Right atrium auricular region (tissue), 2 donors: ENCODE measurements around the gene AFTPH. TPM values are rescaled to one million over a fixed set of nuclear protein-coding genes. Genes with fewer than 3 reads are reported as not detected.

Experiments
- DNase-seq: peaks from one replicate; pipeline ENCODE4 v3.0.0-alpha.2; 2019; ENCODE audit warnings: low spot score
- H3K27ac ChIP-seq, 2 donors: fragments of 200-600 bp; sonication (generic); 1 replicate in 1 of 2; 2 replicates in 1 of 2; pipeline ENCODE4 v1.5.1; 2016 to 2019
- H3K27me3 ChIP-seq, 2 donors: fragments of 200-600 bp; sonication (generic); one replicate each; pipeline versions ENCODE4 v1.5.1 to v1.6.0; 2017 to 2019
- H3K36me3 ChIP-seq: fragments of 200-600 bp; sonication (generic); one replicate; pipeline ENCODE4 v1.5.1; 2016
- H3K4me1 ChIP-seq, 2 donors: fragments of 200-600 bp; sonication (generic); one replicate each; pipeline versions ENCODE4 v1.5.1 to v1.6.0; 2017 to 2019
- H3K4me3 ChIP-seq, 2 donors: fragments of 200-600 bp; sonication (generic); 1 replicate in 1 of 2; 2 replicates in 1 of 2; pipeline ENCODE4 v1.5.1; 2017 to 2019; ENCODE audit warnings: mild to moderate bottlenecking in 1 of 2, moderate library complexity in 1 of 2
- H3K9me3 ChIP-seq, 2 donors: fragments of 200-600 bp; sonication (generic); one replicate each; pipeline ENCODE4 v1.5.1; 2019
- total RNA-seq, 2 donors: library from RNA; depleted of rRNA; stranded (reverse); fragments of >200 nt; gene quantifications; one replicate each; pipeline ENCODE4 v1.1.0, GENCODE V29; 2016
- TF ChIP-seq, protein P1 (sequence below), 2 donors: fragments of 200-600 bp; sonication (generic); IDR thresholded peaks; one replicate each; pipeline ENCODE4 v1.5.1; 2019; ENCODE audit warnings: antibody characterized with exemption in 2 of 2

Gene AFTPH
- total RNA-seq, 2 donors from 2014 or later: 14.5 to 17.4 TPM

DNA sequence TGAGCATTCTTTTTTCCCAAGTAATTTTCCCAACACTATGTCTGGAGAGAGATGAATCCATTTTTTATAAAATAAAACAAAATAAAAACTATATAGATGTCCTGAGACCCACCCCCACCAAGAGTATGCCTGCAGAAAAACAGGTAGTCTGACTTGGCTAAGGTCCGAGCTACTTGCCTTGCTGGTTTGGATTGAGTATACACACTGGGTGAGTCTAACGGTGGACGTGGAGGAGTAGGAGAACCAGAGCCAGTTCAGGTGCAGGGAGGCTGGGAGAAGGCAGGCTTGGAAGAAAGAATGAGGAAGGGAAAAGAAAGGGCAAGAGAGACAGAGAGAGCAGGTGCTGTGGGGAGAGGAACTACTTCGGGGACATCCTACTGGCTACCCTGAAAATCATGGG, 21.3 kb upstream of the AFTPH start:
- Histone ChIP-seq H3K27ac (no peak overlapping the region), H3K4me3 (no peak overlapping the region), H3K27me3 (no peaks in the 10 kb centered on the region), H3K4me1 (no peaks in the 10 kb centered on the region), H3K9me3 (no peaks in the 10 kb centered on the region), H3K36me3 (no peaks in the 10 kb centered on the region)
- no peak for DNase-seq
- TF ChIP-seq, protein P1, sequence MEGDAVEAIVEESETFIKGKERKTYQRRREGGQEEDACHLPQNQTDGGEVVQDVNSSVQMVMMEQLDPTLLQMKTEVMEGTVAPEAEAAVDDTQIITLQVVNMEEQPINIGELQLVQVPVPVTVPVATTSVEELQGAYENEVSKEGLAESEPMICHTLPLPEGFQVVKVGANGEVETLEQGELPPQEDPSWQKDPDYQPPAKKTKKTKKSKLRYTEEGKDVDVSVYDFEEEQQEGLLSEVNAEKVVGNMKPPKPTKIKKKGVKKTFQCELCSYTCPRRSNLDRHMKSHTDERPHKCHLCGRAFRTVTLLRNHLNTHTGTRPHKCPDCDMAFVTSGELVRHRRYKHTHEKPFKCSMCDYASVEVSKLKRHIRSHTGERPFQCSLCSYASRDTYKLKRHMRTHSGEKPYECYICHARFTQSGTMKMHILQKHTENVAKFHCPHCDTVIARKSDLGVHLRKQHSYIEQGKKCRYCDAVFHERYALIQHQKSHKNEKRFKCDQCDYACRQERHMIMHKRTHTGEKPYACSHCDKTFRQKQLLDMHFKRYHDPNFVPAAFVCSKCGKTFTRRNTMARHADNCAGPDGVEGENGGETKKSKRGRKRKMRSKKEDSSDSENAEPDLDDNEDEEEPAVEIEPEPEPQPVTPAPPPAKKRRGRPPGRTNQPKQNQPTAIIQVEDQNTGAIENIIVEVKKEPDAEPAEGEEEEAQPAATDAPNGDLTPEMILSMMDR (IDR thresholded peaks at IDR 0.05): no peak

GRCh38 chr2:64504774-64505720, 19.1 kb upstream of the AFTPH start:
- Histone ChIP-seq H3K9me3 (no peaks in the 10 kb centered on the region), H3K4me3 (no peak overlapping the region), H3K36me3 (no peaks in the 10 kb centered on the region), H3K27ac (no peak overlapping the region), H3K4me1 (no peaks in the 10 kb centered on the region), H3K27me3 (no peaks in the 10 kb centered on the region)
- TF ChIP-seq, protein P1 (IDR thresholded peaks at IDR 0.05): no peak
- no peak for DNase-seq

DNA sequence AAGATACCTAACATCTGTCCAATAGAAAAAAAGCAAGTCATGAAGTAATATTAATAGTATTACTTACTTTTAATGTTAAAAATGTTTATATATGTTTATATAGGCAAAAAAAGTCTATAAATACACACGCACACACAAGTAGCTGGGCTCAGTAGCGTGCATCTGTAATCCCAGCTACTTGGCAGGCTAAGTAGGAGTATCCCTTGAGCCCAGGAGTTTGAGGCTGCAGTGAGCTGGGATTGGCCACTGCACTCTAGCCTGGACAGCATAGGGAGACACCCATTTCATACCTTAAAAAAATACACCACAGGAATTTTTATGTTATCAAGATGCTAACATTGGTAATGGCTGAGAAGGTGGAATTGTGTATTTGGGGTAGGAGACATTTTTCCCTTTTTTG, 17.4 kb upstream of the AFTPH start:
- Histone ChIP-seq H3K9me3 (no peaks in the 10 kb centered on the region), H3K4me1 (no peaks in the 10 kb centered on the region), H3K36me3 (no peaks in the 10 kb centered on the region), H3K4me3 (no peak overlapping the region), H3K27me3 (no peaks in the 10 kb centered on the region), H3K27ac (no peak overlapping the region)
- DNase-seq: no peak
- TF ChIP-seq, protein P1 (IDR thresholded peaks at IDR 0.05): no peak

DNA sequence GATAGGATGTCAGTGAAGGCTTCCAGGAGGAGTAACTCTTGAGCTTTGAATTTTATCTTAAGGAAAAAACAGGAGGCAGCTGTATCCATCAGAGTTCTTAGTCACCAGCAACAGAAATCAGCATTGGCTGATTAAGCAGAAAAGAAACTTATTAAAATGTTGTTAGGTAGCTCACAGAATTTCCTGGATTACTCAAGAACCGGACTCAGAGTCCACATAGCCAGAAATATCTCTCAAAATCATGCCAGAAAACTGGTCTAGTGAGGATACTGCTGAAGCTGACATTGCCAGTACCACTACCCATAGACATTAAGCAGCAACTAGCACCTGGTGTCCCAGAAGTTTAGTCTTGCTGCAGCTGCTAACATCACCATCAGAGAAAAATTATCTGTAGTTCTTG, 10.1 kb upstream of the AFTPH start:
- no peak for DNase-seq
- Histone ChIP-seq H3K27me3 (no peaks in the 10 kb centered on the region), H3K27ac (no peak overlapping the region), H3K4me1 (no peaks in the 10 kb centered on the region), H3K36me3 (no peaks in the 10 kb centered on the region), H3K4me3 (no peak overlapping the region), H3K9me3 (no peaks in the 10 kb centered on the region)
- TF ChIP-seq, protein P1 (IDR thresholded peaks at IDR 0.05): no peak

GRCh38 chr2:64515086-64515485, 9.0 kb upstream of the AFTPH start:
- Histone ChIP-seq H3K27ac (no peak overlapping the region), H3K9me3 (no peaks in the 10 kb centered on the region), H3K27me3 (no peaks in the 10 kb centered on the region), H3K4me1 (no peaks in the 10 kb centered on the region), H3K36me3 (no peaks in the 10 kb centered on the region), H3K4me3 (no peak overlapping the region)
- no peak for DNase-seq
- TF ChIP-seq, protein P1 (IDR thresholded peaks at IDR 0.05): no peak
